Measurements from ENCODE around the gene SGCA. TPM values are rescaled to one million over a fixed set of nuclear protein-coding genes. Genes with fewer than 3 reads are reported as not detected.

The SGCA gene
- total RNA-seq, 2 donors from 2014 or later = 0.31 to 4.7 TPM

DNA sequence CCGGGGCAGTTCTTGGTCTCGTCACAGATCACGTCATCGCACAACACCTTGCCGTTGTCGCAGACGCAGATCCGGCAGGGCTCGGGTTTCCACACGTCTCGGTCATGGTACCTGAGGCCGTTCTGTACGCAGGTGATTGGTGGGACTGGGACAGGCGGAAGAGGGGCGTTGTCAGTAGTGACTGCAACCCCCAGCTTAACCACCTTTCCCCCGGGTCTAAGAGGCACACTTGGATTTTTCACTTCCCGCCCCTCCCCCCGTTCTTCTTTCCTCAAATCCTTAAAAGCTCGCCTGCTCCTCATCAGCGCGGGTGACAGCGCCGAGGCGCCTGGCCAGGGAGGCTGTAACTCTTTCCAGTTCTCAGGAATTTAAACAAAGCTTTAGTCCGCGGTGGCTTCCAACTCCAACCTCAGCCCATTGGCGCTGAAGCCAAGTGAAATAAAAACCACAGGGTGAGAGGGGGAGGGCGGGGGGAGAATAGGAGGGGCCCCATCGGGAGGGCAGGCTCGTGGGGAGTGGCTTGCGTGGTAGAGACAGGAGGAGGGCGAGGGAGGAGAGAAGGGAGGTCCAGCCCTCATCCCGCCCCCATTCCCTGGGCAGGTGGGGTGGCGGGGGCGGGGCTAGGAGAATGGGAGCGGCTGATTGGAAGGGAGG is 34.1 kb downstream of the SGCA start:
- peak; percentile 84 for ATAC-seq
- intact Hi-C loops (cut with DNase I, micrococcal nuclease) = loop anchor here (2.0 to 5.0 kb wide), 2 partner anchors 72 to 73 kb away; partner anchors contain the start of gene TMEM92 (in 1 of the 2)
- peak; percentile 87 to 93 for DNase-seq

DNA sequence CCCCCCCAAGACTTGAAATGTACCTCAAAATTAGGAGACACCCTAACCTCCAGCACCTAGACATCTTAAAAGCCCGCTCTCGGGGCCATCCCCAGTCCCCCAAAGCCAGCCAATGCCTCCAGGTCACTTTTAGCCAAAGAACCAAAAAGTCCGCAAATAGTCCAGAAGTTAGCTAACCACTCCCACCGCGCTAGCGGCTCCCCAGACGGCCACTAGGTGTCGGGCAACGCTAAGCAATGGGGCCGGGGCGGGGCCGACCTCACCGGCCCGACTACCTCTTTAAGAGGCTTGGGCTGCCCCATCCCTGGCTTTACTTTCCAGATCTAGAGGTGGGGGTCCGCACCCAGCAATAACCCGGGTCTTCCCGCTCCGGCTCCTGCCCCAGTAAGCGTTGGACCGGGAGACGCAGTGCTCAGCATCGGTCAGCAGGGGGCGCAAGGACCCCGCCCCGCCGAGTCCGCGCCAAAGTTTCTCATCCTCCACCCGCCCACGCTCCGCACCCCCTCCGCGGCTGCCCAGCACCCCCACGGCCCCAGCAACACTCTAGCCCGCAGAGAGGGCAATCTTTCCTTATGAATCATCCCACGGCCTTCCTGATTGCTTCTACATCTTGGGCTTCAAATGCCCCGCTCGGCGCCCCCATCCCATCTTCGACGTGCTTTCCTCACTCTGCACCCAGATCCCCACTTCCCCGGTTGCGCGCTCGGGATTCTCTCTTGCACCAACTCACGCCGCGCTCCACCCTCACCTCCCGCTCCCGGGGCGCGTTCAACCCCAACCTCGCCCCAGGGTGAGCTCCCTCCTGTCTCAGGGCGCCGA is 34.9 kb downstream of the SGCA start:
- intact Hi-C loops (cut with DNase I, micrococcal nuclease) = loop anchor here (2.0 to 5.0 kb wide), 2 partner anchors 72 kb away; partner anchors contain the start of gene TMEM92 (in 1 of the 2)
- DNase-seq (peak; percentile 86 to 93), ATAC-seq (peak; percentile 82)

DNA sequence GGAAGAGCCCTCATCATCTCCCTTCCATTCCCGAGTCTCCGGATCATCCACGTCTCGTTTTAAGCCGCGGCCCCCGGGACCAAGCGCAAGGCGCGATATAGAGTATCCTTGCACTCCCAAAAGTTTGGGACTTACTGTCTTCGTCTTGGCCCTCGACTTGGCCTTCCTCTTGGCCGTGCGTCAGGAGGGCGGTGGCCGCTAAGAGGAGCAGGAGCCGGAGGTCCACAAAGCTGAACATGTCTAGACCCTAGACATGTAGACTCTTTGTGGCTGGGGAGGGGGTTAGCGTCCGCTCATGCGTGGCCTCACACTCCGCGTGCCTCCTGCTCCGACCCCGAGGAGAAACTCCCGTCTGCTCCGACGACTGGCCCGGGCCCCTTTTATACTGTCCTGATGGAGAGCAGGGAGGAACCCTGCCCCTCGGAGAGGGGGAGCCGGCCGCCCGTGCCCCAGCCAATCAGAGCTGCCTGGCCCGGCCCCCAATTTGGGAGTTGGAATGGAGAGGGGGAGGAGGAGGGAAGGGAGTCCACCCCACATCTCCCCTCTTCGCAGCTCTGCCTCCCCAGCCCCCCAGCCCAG is 35.6 kb downstream of the SGCA start, which contains the start of gene COL1A1:
COL1A1 (minus strand) TSS at position 356 of the 579 bp plus-strand sequence; CDS start at position 238, 118 bp downstream.
- ATAC-seq (no peak), DNase-seq (peak; percentile 61 to 75)
- intact Hi-C loops (cut with DNase I, micrococcal nuclease) = loop anchor here (2.0 to 5.0 kb wide), 2 partner anchors 71 kb away; partner anchors contain the start of gene TMEM92 (in 1 of the 2)

DNA sequence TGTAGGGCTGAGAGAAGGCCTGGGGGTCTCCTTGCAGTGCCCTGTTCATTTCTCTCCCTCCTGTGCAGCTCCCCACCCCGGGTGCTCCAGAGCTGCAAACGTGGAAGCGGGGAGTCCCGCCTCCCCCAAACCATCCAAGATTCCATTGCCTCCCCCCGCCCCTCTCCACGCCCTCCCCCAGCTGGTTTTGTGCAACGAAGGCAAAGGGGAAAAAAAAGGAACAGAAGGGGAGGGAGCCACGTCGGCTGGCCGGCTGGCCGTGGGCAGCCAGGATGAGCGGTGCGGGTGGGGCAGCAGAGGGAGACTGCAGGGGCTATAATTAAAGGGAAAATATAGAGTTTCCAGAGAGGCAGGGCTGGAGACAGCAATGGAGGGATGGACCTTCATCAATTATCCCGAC is 37.3 kb downstream of the SGCA start:
- DNase-seq (no peak), ATAC-seq (no peak)
- intact Hi-C loops (cut with DNase I, micrococcal nuclease) = loop anchor here in 1 of 2 donors (5.0 kb wide), 1 partner anchor 69 kb away; the partner anchor contains the start of gene TMEM92

DNA sequence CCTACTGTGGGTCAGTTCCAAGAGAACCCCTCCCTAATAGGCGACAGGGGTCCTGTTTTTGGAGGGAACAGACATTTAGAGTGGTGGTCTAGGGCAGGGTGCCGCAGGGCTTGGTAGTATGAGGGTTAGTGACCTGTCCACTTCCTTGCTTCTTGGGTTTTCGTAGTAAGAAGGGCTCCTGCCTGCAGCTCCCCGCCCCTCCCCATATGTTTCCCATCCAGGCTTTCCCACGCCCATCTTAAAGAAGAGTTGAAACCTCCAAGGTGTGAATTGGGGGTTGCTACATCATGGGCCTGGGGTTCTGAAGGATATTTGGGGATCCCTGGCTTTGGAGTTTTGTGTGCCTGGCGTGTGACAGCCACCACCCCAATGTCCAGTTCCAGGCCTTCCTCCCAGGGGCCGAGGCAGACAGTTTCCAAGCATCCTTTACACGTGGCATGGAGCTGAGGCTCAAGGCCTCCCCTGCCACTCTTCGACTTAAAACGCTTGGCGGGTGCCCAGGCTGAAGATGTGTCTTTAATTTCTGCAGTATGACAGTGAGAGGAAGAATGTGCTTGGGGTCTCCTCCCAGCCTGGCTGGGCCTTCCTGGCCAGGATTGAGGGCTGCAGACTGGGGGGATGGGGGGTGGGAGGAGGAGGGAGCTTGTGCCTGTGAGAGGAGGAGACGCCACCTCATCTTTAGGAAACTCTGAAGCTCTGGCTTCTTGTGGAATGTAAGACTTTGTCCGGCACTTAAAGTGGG is 38.0 kb downstream of the SGCA start:
- intact Hi-C loops (cut with DNase I, micrococcal nuclease) = loop anchor here in 1 of 2 donors (5.0 kb wide), 1 partner anchor 69 kb away; the partner anchor contains the start of gene TMEM92
- DNase-seq (peak in 1 of 2 donors; percentile 15), ATAC-seq (no peak)

DNA sequence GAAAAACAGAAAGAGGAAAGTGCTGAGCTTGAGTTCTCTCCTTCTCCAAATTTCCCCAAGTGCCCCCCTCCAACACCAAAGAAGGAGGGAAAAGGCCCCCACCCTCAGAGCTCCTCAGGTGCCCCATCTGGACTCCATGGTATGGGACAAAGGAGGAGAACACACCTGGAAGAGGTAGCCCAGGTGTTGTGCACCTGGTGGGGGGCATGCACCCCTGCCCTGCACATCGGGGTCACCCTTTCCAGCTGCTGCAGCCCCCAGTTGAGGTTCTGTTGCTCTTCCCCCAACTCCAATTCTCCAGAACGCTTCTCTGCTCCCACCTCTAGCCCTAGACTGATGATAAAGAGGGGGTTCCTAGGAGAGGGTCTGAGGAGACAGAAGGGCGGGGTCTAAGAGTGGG is 38.6 kb downstream of the SGCA start:
- DNase-seq (no peak), ATAC-seq (no peak)
- intact Hi-C loops (cut with DNase I, micrococcal nuclease) = loop anchor here in 1 of 2 donors (5.0 kb wide), 1 partner anchor 68 kb away; the partner anchor contains the start of gene TMEM92

DNA sequence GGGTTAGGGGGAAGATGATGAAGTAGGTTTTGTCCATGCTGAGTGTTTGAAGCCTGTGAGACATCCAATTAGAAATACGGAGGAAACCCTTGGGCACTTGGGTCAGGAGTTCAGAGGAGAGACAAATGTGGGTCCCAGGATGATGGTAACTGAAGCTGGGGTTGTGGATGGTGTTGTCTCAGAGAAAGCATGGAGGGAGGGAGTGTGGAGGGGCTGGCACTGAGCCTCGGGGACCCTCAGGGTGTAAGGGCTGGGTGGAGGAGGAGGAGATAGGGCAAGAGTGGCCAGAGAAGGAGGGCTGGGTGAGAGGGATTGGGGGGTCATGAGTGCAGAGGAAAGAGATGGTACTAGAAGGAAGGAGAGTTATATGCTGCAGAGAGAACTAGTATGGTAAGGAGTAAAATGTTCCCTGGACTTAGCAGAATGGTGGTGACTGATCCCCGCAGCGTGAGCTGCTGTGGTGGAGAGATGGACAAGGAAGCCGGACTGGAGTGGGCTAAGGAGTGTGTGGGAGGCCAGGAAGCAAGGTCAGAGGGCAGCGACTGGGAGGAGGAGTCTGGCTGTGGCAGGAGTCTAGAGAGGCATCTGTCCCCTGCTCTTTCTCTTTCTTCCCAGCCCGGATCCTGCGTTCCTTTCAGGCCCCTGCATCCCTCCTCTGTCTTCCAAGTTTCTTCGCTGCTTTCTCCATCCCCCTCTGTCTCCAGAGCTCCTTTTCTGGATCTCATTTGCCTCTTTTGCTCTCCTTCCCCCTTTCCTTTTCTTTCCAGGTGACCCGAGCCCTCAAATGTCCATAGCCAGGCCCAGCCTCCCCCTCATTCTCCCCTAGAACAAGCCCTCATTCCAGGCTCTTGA is 39.5 kb downstream of the SGCA start:
- ATAC-seq (no peak), DNase-seq (no peak)
- intact Hi-C loops (cut with DNase I, micrococcal nuclease) = no loop called here

DNA sequence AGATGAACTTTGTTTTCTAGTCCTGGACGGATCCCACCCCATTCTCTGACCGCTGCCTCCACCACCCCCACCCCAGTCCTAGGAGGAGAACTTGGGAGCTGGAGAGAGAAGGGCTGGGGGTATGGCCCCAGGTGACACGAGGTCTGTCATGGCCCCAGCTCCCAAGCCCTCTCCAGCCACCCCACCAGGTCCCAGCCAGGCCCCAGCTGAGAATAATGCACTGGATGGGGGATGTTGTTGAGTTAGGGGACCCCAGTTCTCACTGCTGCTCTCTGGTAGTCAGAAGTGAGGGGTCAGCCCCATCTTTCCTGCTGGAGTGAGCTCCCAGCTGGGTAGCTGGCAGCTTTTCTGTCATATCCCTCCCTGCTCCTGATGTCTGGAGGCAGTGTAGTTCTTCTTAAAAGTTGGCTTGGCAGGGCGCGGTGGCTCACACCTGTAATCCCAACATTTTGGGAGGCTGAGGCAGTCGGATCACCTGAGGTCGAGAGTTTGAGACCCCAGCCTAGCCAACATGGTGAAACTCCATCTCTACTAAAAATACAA is 40.2 kb downstream of the SGCA start:
- no peak for ATAC-seq
- intact Hi-C loops (cut with DNase I, micrococcal nuclease) = no loop called here
- DNase-seq = no peak

DNA sequence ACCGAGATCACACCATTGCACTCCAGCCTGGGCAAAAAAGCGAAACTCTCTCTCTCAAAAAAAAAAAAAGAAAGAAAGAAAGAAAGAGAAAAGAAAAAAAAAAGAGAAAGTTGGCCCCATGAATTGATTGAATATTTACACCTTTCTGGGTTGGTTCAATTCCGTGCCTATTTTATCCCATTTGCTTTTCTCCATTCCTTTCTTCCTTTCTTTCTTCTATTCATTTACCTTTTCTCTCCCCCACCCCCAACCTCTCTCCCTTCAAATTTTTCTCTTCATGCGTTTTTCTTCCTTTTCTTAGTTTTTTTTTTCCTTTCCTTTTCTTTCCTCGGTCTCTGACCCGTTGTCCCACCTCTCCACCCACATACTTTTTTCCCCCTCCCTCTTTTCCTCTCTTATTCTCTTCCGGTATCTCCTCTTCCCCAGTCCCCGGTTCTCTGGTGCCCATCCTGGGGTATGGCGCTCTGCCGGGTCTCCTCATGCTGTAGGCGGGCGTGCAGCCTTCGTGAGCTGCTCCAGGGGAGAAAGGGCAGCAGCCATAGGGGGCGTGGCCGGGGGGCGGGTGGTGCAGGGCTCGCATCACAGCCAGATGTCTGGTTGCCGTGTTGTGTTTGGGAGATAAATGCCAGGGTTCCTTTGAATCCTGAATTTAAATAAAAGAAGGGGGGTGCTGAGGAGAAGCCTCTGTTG is 40.9 kb downstream of the SGCA start:
- ATAC-seq (no peak), DNase-seq (peak in 1 of 2 donors; percentile 52)
- intact Hi-C loops (cut with DNase I, micrococcal nuclease) = no loop called here

DNA sequence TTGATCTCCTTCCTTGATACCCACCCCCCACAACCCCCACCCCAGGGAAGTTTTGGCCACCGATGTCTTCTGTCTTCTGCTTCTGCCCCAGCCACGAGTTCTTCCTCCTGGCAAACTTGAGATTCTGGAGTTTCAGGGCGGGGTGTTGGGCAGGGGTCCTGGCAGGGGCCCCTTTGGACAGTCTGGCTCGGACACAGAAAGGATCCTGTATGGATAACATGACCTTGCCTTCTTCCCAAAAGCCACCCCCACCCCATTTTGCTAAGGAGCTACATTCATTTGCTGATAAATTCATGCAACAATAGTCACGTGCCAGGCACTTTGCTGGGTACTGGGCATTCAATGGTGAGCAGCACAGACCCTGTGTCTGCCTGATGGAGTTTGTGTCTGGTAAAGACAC is 41.5 kb downstream of the SGCA start:
- DNase-seq (no peak), ATAC-seq (no peak)
- intact Hi-C loops (cut with DNase I, micrococcal nuclease) = no loop called here

DNA sequence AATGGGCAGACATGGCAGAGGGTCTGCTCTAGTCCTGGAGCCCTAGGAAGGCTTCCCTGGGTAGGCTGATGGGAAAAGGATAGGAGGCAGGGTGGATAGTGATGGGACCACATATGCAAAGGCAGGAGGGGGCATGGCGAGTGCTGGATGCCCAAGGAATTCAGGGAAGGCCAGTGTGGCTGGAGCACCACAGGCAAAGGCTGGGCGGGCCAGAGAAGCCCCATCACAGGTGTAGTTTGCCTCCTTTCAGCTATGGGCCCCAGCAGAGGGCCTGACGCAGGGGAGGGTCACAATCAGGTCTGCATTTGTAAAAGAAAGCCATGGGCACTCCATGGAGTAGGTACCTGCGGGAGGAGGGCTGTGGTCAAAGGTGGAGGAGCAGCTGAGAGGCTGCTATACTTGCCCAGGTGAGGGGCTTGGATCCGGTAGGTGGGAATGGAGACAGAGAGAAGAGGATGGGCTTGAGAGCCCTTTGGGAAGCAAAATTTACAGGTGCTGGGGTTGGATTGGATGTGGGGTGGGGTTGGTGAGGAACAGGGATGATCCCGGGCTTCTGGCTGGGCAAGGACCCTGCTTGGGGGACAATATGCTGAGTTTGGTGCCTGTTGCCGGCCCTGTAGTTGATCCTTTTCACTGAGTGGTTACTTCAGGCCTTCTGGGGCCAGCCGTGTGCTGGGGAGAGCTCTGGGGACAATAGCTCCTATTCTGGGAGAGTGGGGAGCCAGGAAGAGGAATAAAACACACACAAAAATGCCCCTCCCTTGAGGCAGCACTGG is 42.2 kb downstream of the SGCA start:
- no peak for ATAC-seq
- intact Hi-C loops (cut with DNase I, micrococcal nuclease) = no loop called here
- DNase-seq = peak in 1 of 2 donors; percentile 2

DNA sequence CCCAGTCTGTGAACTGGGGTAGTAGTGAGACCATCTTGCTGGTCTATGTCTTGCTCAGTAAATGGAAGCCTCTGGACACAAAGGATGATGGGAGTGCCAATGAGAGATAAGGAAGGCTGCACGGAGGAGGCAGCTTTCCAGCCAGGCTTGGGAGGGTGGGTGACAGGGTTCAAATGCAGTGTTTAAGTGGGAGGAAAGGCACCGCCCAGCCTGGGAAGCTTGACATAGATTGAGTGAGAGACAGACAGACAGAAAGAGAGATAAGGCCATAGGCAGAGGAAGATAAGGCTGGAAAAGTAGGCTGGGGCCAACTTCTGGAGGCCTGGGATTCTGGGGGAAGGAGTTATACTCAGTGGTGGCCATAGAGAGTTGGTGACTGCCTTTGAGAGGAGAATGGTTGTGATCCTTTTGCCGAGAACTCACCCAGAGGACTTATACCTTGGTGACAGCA is 42.8 kb downstream of the SGCA start:
- DNase-seq = no peak
- intact Hi-C loops (cut with DNase I, micrococcal nuclease) = no loop called here
- ATAC-seq = no peak

DNA sequence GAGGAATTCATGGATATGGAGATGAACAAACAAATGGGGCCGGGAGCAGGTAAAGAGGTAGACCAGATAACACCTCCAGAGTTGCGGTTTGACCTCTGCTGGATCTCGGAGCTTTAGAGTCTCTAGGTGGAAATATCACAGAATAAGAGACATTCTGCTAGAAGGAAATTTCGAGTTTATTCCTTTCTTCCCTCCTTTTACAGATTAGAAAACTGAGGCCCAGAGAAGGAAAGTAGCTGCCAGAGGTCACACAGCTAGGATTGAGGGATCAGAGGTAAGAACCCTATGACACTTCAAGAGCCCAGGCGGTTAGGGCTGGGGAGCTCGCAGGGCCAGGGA is 43.3 kb downstream of the SGCA start:
- ATAC-seq = no peak
- intact Hi-C loops (cut with DNase I, micrococcal nuclease) = no loop called here
- no peak for DNase-seq

DNA sequence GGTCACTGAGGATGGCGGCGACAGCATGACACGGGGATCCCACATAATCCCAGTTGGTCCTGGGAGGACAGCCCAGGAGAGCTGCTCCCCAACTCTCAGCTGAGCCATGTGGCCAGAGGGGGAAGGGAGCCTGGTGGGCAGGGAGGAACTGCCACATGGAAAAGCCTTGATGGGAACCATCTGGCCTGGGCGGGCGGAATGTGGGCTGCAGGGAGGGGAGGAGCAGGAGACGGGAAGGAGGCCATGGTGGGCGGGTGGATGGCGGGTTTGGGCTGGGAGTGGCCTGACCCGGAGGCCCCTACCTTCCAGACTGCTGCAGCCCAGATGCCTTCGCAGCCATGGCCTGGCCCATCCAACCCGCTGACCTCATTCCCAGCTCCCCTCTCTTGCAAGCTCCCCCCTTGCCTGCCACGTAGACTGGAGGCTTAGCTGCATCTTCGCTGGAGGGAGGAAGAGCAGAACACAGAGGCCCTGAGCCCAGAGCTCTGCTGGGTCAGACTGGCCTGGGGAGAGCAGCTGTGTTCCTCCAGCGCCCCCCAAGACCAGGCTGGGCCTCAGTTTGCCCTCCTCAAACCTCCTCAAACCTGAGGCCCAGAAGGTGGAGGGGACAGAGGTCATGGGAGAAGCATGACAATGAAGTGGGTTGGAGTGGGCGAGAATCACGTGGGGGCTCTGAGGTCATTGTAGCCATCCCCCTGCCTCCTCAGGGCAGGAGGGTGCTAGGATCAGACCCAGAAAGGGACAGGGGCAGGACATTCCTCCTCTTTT is 43.9 kb downstream of the SGCA start:
- peak; percentile 75 to 89 for DNase-seq
- intact Hi-C loops (cut with DNase I, micrococcal nuclease) = no loop called here
- ATAC-seq = peak; percentile 66

Measured in left colon (tissue), 2 donors.